Measurements from ENCODE around the gene SRRM3.

Gene SRRM3

DNA sequence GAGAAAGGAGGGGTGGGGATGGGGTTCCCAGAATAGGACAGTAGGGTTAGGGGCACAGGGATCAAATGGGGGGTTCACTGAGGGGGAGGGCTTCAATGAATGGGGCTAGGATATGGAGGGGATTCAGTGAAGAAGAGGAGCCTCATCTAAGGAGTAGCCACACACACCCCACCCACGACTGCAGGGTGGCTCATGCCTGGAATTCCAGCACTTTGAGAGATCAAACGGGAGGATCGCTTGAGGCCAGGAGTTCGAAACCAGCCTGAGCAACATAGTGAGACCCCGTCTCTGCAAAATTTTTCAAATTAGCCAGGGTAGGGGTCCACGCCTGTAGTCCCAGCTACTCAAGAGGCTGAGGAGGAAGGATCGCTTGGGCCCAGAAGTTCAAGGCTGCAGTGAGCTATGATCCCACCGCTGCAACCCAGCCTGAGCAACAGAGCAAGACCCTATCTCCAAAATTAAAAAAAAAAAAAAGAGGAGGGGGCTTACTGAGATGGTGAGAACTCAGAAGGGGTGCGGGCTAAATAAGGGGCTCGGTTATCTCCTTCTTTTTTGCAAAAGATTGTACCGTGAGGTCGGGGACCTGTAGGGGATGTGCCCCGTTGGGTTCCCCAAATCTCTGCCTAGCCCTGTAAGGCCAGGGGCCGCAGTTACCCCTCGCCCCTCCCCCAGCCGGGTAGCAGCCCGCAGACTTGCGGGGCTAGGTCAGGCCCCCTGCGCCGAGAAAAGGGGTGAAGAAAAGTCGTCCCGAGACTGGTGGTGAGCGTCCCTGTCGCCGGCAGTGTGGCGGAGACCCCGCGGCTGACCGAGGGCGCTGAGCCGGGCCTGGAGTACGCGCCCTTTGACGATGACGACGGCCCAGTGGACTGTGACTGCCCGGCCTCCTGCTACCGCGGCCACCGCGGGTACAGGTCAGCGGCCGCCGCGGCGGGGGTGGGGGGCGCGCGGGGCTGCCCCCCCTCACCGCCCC, 57.7 kb downstream of the SRRM3 start:
- DNase-seq (ENCODE audit: insufficient read length, low spot score) (no peak), FAIRE-seq (no peak)
- TF ChIP-seq, protein P1, sequence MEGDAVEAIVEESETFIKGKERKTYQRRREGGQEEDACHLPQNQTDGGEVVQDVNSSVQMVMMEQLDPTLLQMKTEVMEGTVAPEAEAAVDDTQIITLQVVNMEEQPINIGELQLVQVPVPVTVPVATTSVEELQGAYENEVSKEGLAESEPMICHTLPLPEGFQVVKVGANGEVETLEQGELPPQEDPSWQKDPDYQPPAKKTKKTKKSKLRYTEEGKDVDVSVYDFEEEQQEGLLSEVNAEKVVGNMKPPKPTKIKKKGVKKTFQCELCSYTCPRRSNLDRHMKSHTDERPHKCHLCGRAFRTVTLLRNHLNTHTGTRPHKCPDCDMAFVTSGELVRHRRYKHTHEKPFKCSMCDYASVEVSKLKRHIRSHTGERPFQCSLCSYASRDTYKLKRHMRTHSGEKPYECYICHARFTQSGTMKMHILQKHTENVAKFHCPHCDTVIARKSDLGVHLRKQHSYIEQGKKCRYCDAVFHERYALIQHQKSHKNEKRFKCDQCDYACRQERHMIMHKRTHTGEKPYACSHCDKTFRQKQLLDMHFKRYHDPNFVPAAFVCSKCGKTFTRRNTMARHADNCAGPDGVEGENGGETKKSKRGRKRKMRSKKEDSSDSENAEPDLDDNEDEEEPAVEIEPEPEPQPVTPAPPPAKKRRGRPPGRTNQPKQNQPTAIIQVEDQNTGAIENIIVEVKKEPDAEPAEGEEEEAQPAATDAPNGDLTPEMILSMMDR (IDR thresholded peaks at IDR 0.05; ENCODE audit: insufficient read depth, missing control alignments): no peak

DNA sequence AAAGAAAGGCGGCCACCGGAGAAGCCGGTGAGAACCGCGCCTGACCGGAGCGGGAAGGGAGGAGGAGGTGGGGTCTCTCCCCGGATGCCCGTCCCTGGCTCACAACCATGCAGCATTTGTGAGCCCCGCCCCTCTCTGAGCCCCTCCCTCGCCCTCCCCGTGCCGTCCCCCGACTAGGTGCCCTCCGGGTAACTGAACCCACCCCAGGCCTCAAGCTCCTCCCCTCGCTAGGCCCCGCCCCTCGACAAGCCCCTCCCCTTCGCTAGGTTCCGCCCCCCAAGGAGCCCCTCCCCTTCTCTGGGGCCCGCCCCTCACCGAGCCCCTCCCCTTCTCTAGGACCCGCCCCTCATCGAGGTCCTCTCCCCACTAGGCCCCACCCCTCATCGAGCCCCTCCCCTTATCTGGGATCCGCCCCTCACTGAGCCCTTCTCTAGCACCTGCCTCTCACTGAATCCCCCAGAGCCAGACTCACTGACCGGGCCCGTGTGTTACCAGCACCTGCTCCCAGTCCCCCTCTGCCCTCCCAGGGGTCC, 58.5 kb downstream of the SRRM3 start:
- FAIRE-seq: no peak
- no peak for DNase-seq (ENCODE audit: insufficient read length, low spot score)
- TF ChIP-seq, protein P1 (IDR thresholded peaks at IDR 0.05; ENCODE audit: insufficient read depth, missing control alignments): no peak

DNA sequence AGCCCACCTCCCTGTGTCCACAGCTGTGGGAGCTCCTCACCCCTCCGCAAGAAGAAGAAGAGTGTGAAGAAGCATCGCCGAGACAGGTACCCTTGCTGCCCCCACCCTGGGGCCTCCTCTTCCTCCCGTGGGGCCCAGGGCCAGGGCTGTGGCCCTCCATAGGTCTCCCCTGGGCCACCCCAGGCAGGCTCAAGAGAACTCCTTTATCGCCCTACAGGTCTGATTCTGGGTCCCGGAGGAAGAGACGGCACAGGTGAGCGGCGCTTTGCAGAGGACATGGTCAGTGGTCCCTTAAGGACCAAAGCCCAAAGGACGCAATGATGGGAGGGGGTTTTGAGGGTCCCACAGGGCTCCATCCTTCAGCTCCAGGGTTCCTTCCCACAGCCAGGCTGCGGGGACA, 59.6 kb downstream of the SRRM3 start:
- TF ChIP-seq, protein P1 (IDR thresholded peaks at IDR 0.05; ENCODE audit: insufficient read depth, missing control alignments): no peak

DNA sequence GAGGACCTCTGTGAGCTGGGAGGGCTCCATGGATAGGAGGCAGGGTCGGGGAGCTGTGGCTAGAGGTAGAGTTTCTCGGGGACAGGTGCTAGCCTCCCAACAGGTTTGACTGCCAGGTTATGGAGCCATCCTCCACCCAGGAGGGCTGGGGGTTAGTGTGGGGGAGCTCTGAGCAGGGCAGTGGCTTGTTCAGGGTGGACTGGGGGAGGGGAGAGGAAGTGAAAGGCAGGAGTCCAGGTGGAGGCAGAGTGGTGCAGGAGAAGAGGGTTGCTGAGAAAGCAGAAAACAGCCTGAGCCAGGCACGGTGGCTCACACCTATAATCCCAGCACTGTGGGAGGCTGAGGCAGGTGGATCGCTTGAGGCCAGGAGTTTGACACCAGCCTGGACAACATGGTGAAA, 60.2 kb downstream of the SRRM3 start:
- FAIRE-seq: no peak
- TF ChIP-seq, protein P1 (IDR thresholded peaks at IDR 0.05; ENCODE audit: insufficient read depth, missing control alignments): no peak

More for the DNA sequence above, 59.6 kb downstream of the SRRM3 start:
- DNase-seq (ENCODE audit: insufficient read length, low spot score) (no peak), FAIRE-seq (no peak)

DNA sequence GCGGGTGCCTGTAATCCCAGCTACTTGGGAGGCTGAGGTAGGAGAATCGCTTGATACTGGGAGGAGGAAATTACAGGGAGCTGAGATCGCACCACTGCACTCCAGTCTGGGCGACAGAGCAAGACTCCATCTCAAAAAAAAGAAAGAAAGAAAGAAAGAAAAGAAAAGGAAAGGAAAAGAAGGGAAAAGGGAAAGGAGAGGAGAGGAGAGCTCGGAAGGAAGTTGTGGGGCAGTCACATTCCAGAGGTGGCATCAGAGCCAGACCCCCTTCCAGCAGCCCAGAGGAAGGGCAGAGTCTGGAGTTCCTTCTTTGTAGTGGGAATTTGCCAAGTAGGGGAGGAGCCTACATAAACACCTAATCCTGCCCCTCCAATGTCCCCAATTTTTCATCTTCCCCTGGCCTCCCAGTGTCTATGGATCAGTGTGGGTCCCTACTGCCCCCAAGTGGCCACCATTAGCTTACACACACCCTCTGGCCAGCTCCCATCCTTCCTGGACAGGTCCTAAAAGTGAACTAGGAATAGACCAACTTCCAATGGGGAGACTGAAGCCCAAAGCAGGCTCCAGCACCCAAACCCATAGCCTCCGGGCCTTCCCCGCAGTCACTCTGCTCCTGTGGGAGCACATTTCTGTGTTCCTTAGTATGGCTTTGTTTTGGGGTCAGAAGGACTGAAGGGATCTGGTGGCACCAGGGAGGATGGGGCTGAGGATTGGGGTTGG, 61.1 kb downstream of the SRRM3 start:
- TF ChIP-seq, protein P1 (IDR thresholded peaks at IDR 0.05; ENCODE audit: insufficient read depth, missing control alignments): peak; percentile 66
- FAIRE-seq: no peak
- DNase-seq (ENCODE audit: insufficient read length, low spot score): no peak

More for the DNA sequence above, 60.2 kb downstream of the SRRM3 start:
- DNase-seq (ENCODE audit: insufficient read length, low spot score): no peak

DNA sequence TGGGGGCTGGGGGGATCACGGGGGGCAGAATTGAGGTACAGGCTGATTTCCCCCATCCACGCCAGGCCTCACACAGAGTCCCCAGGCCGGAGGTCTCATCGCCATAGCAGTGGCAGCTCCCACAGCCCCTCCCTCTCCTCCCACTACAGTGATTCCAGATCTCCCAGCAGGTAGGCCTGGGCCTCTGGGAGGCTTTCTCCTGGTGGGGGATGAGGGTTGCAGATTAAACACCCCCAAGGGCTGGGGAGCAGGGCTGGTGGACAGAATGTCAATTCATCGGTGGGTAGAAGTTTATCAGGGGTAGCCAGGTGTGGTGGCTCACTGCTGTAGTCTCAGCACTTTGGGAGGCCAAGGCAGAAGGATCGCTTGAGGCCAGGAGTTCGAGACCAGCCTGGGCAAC, 63.6 kb downstream of the SRRM3 start:
- TF ChIP-seq, protein P1 (IDR thresholded peaks at IDR 0.05; ENCODE audit: insufficient read depth, missing control alignments): no peak
- no peak for DNase-seq (ENCODE audit: insufficient read length, low spot score)
- no peak for FAIRE-seq
